Endodermal cell (in vitro differentiated cells): ENCODE measurements around the gene SIRT7. TPM values are rescaled to one million over a fixed set of nuclear protein-coding genes. Genes with fewer than 3 reads are reported as not detected.

Source experiments
- DNase-seq: peaks from one replicate; pipeline ENCODE4 v3.0.0-alpha.2; 2017
- H3K27ac ChIP-seq: 2 replicates; pipeline ENCODE4 v1.5.1; 2013; ENCODE audit warnings: mild to moderate bottlenecking, low read depth, low read length, moderate library complexity
- H3K27me3 ChIP-seq: 2 replicates; pipeline ENCODE4 v1.6.1; 2013; ENCODE audit warnings: mild to moderate bottlenecking, low read length, moderate library complexity; ENCODE audit not compliant: insufficient read depth, control insufficient read depth, poor library complexity, severe bottlenecking
- H3K36me3 ChIP-seq: 2 replicates; pipeline ENCODE4 v1.7.0; 2013; ENCODE audit warnings: mild to moderate bottlenecking, low read length, moderate library complexity; ENCODE audit not compliant: control insufficient read depth, insufficient read depth
- H3K4me1 ChIP-seq: one replicate; pipeline ENCODE4 v1.7.0; 2013; ENCODE audit warnings: low read length; ENCODE audit not compliant: control insufficient read depth, insufficient read depth
- H3K4me3 ChIP-seq: 2 replicates; pipeline ENCODE4 v1.5.1; 2013; ENCODE audit warnings: mild to moderate bottlenecking, low read length, moderate library complexity
- H3K9ac ChIP-seq: 2 replicates; pipeline ENCODE4 v1.6.1; 2013; ENCODE audit warnings: mild to moderate bottlenecking, low read length, moderate library complexity; ENCODE audit not compliant: poor library complexity, severe bottlenecking; ENCODE audit errors: extremely low read depth
- H3K9me3 ChIP-seq: 2 replicates; pipeline ENCODE4 v1.6.1; 2013; ENCODE audit warnings: mild to moderate bottlenecking, low read length, moderate library complexity; ENCODE audit not compliant: control insufficient read depth
- H3K27ac Mint-ChIP-seq: 2 replicates; pipeline ENCODE4 v1.8.0; 2020; ENCODE audit warnings: mixed read lengths
- H3K27me3 Mint-ChIP-seq: 2 replicates; pipeline ENCODE4 v1.8.0; 2021; ENCODE audit warnings: mild to moderate bottlenecking, mixed read lengths; ENCODE audit not compliant: insufficient read depth
- H3K36me3 Mint-ChIP-seq: 2 replicates; pipeline ENCODE4 v1.8.0; 2020; ENCODE audit warnings: low read depth, mixed read lengths
- H3K4me1 Mint-ChIP-seq: 2 replicates; pipeline ENCODE4 v1.8.0; 2020; ENCODE audit warnings: mixed read lengths
- H3K4me3 Mint-ChIP-seq: 2 replicates; pipeline ENCODE4 v1.8.0; 2020; ENCODE audit warnings: mild to moderate bottlenecking, moderate library complexity, mixed read lengths
- H3K9me3 Mint-ChIP-seq: 2 replicates; pipeline ENCODE4 v1.8.0; 2020; ENCODE audit warnings: mild to moderate bottlenecking, mixed read lengths
- CTCF ChIP-seq: fragments of 200-600 bp; sonication (generic); conservative IDR thresholded peaks from 2 replicates; pipeline ENCODE4 v1.5.0; 2021; ENCODE audit warnings: antibody characterized with exemption, mild to moderate bottlenecking
- WGBS, 2 experiments: methylation state at CpG; one replicate each; pipeline versions ENCODE4 v1.1.5 to v1.1.7; 2013; ENCODE audit warnings: missing lambda C conversion rate in 2 of 2, mixed read lengths in 1 of 2; ENCODE audit not compliant: insufficient coverage in 1 of 2, insufficient read length in 1 of 2; 5-methylcytosine and 5-hydroxymethylcytosine counted together
- total RNA-seq, 2 donors: library from RNA; stranded (reverse); fragmentation: NEBNext Ultra II Directional in 1 of 2; extraction: Animal tissue kit (Norgen Biotek cat#: 25700) in 1 of 2; gene quantifications; 2 replicates in 1 of 2; 3 replicates in 1 of 2; pipeline ENCODE4 v1.2.1, GENCODE V29; 2021

Gene SIRT7
- total RNA-seq, 2 donors from 2014 or later, result 21.8 to 22.1 TPM

- no peaks in the 10 kb centered on the region for H3K4me1 ChIP-seq
- no peaks in the 10 kb centered on the region for H3K9me3 ChIP-seq
- H3K27ac Mint-ChIP-seq, result no peak overlapping the region
- no peak overlapping the region for H3K4me3 ChIP-seq
- no peak overlapping the region for H3K4me3 Mint-ChIP-seq
- peaks cover 80% of the 10 kb centered on the region for H3K36me3 Mint-ChIP-seq
- H3K27ac ChIP-seq, result no peak overlapping the region
- no peaks in the 10 kb centered on the region for H3K27me3 ChIP-seq
- peaks cover 94% of the 10 kb centered on the region for H3K36me3 ChIP-seq
- H3K4me1 Mint-ChIP-seq, result no peaks in the 10 kb centered on the region
- H3K27me3 Mint-ChIP-seq, result no peaks in the 10 kb centered on the region
- no peak for TF ChIP-seq CTCF
- WGBS, 2 experiments, result 93 to 95% methylated on average over 11 of the region's 11 CpGs
- no peaks in the 10 kb centered on the region for H3K9me3 Mint-ChIP-seq
- no peak overlapping the region for H3K9ac ChIP-seq
- DNase-seq, result no peak
These were observed 33.5 kb downstream of the SIRT7 start for GRCh38 chr17:81884520-81884919.

- no peak overlapping the region for H3K27ac Mint-ChIP-seq
- Histone ChIP-seq H3K4me1 (no peaks in the 10 kb centered on the region), H3K27me3 (no peaks in the 10 kb centered on the region), H3K36me3 (peaks cover 66% of the 10 kb centered on the region), H3K27ac (no peak overlapping the region), H3K4me3 (no peak overlapping the region), H3K9ac (no peak overlapping the region), H3K9me3 (no peaks in the 10 kb centered on the region)
- no peak overlapping the region for H3K4me3 Mint-ChIP-seq
- H3K4me1 Mint-ChIP-seq, result no peaks in the 10 kb centered on the region
- 96 to 97% methylated on average over 5 of the region's 5 CpGs for WGBS, 2 experiments
- H3K36me3 Mint-ChIP-seq, result peaks cover 56% of the 10 kb centered on the region
- no peak for TF ChIP-seq CTCF
- H3K27me3 Mint-ChIP-seq, result no peaks in the 10 kb centered on the region
- H3K9me3 Mint-ChIP-seq, result no peaks in the 10 kb centered on the region
- DNase-seq, result no peak
These were observed 38.9 kb downstream of the SIRT7 start for GRCh38 chr17:81879121-81879520.

- Mint-ChIP-seq H3K36me3 (peaks cover 49% of the 10 kb centered on the region), H3K4me1 (no peaks in the 10 kb centered on the region), H3K27ac (no peak overlapping the region), H3K4me3 (no peak overlapping the region), H3K9me3 (no peaks in the 10 kb centered on the region), H3K27me3 (no peaks in the 10 kb centered on the region)
- no peak for DNase-seq
- Histone ChIP-seq H3K27me3 (no peaks in the 10 kb centered on the region), H3K27ac (no peak overlapping the region), H3K9ac (no peak overlapping the region), H3K4me1 (no peaks in the 10 kb centered on the region), H3K36me3 (peaks cover 58% of the 10 kb centered on the region), H3K9me3 (no peaks in the 10 kb centered on the region), H3K4me3 (no peak overlapping the region)
- no peak for TF ChIP-seq CTCF
- WGBS, 2 experiments, result 92 to 100% methylated on average over 3 of the region's 3 CpGs
These were observed 39.7 kb downstream of the SIRT7 start for GRCh38 chr17:81878294-81878693.
